ENCODE results near the gene GCNA.

The GCNA gene

GRCh38 chrX:71616672-71617529 is 38.7 kb downstream of the GCNA start:
- no peak for DNase-seq

- DNase-seq = no peak
Observed at GRCh38 chrX:71617742-71618141, 39.5 kb downstream of the GCNA start.

GRCh38 chrX:71618303-71618721 is 40.1 kb downstream of the GCNA start, which contains the start of gene CXCR3:
Gene CXCR3, minus strand, starts transcription at chrX:71618511. Its CDS starts 62 bp downstream, at chrX:71618449.
- peak; percentile 46 for DNase-seq

GRCh38 chrX:71618787-71619186 is 40.5 kb downstream of the GCNA start:
- DNase-seq = no peak

GRCh38 chrX:71619193-71619592 is 41.0 kb downstream of the GCNA start:
- no peak for DNase-seq

GRCh38 chrX:71619986-71620385 is 41.7 kb downstream of the GCNA start:
- DNase-seq = no peak

- DNase-seq = no peak
Observed at GRCh38 chrX:71621603-71622002, 43.4 kb downstream of the GCNA start.

- no peak for DNase-seq
Observed at GRCh38 chrX:71622032-71622575, 43.9 kb downstream of the GCNA start.

GRCh38 chrX:71622576-71623450 is 44.6 kb downstream of the GCNA start:
- DNase-seq = peak; percentile 75

- no peak for DNase-seq
Observed at GRCh38 chrX:71623714-71624113, 45.5 kb downstream of the GCNA start.

GRCh38 chrX:71625471-71625870 is 47.2 kb downstream of the GCNA start:
- no peak for DNase-seq

GRCh38 chrX:71626576-71626975 is 48.3 kb downstream of the GCNA start:
- no peak for DNase-seq

GRCh38 chrX:71627588-71628404 is 49.6 kb downstream of the GCNA start:
- no peak for DNase-seq

- DNase-seq = no peak
Observed at GRCh38 chrX:71629467-71629866, 51.2 kb downstream of the GCNA start.

GRCh38 chrX:71632923-71633657 is 54.9 kb downstream of the GCNA start:
- no peak for DNase-seq

GRCh38 chrX:71634366-71634765 is 56.1 kb downstream of the GCNA start:
- no peak for DNase-seq

GRCh38 chrX:71636438-71637252 is 58.4 kb downstream of the GCNA start:
- no peak for DNase-seq

GRCh38 chrX:71637253-71637618 is 59.0 kb downstream of the GCNA start:
- no peak for DNase-seq

- no peak for DNase-seq
Observed at GRCh38 chrX:71637848-71638247, 59.6 kb downstream of the GCNA start.

GRCh38 chrX:71638409-71638808 is 60.2 kb downstream of the GCNA start:
- DNase-seq = no peak

- DNase-seq = no peak
Observed at GRCh38 chrX:71640002-71640401, 61.8 kb downstream of the GCNA start.

All from NCI-H226 (cell line).